Natural killer cell (primary cell): Measurements from ENCODE around the gene SLC12A5. TPM values are rescaled to one million over a fixed set of nuclear protein-coding genes. Genes with fewer than 3 reads are reported as not detected.

Source experiments
- ATAC-seq, 3 donors: fragments of 150-1000 bp in 2 of 3; fragments of 200-7000 bp in 1 of 3; cut with Tn5 transposase; 1 replicate in 1 of 3; 2 replicates in 2 of 3; pipeline ENCODE4 v1.10.0; 2021; ENCODE audit warnings: mild to moderate bottlenecking in 2 of 3, moderate library complexity in 2 of 3
- DNase-seq, 2 donors: peaks; one replicate each; pipeline versions ENCODE4 v3.0.0 to v3.0.0-alpha.2; 2013 to 2021; ENCODE audit warnings: mixed read lengths in 1 of 2
- H3K27ac ChIP-seq: one replicate; pipeline ENCODE4 v1.5.1; 2013; ENCODE audit warnings: mild to moderate bottlenecking, low read length
- H3K27me3 ChIP-seq: one replicate; pipeline ENCODE4 v1.6.1; 2013; ENCODE audit warnings: low read length; ENCODE audit not compliant: control insufficient read depth, insufficient read depth
- H3K36me3 ChIP-seq: one replicate; pipeline ENCODE4 v1.6.1; 2013; ENCODE audit warnings: low read length; ENCODE audit not compliant: control insufficient read depth, insufficient read depth
- H3K4me1 ChIP-seq: one replicate; pipeline ENCODE4 v1.6.1; 2013; ENCODE audit warnings: low read length; ENCODE audit not compliant: control insufficient read depth, insufficient read depth
- H3K4me3 ChIP-seq: one replicate; pipeline ENCODE4 v1.5.1; 2013; ENCODE audit warnings: low read length
- H3K9me3 ChIP-seq: one replicate; pipeline ENCODE4 v1.6.1; 2013; ENCODE audit warnings: low read length; ENCODE audit not compliant: control insufficient read depth, insufficient read depth
- H3K27ac Mint-ChIP-seq, 2 donors: one replicate each; pipeline ENCODE4 v1.8.0; 2022; ENCODE audit warnings: mild to moderate bottlenecking in 2 of 2, mixed read lengths in 2 of 2, moderate library complexity in 1 of 2
- H3K27me3 Mint-ChIP-seq, 2 donors: one replicate each; pipeline ENCODE4 v1.8.0; 2022; ENCODE audit warnings: low read depth in 2 of 2, mixed read lengths in 2 of 2
- H3K36me3 Mint-ChIP-seq: one replicate; pipeline ENCODE4 v1.8.0; 2022; ENCODE audit warnings: mixed read lengths
- H3K4me1 Mint-ChIP-seq, 2 donors: one replicate each; pipeline ENCODE4 v1.8.0; 2022; ENCODE audit warnings: mixed read lengths in 2 of 2
- H3K4me3 Mint-ChIP-seq: one replicate; pipeline ENCODE4 v1.8.0; 2022; ENCODE audit warnings: mild to moderate bottlenecking, moderate library complexity, mixed read lengths
- H3K9me3 Mint-ChIP-seq, 2 donors: one replicate each; pipeline ENCODE4 v1.8.0; 2022; ENCODE audit warnings: mixed read lengths in 2 of 2
- CTCF ChIP-seq: fragments of 200-600 bp; IDR thresholded peaks from one replicate; pipeline ENCODE4 v1.8.0; 2022; ENCODE audit warnings: antibody characterized with exemption
- WGBS: methylation state at CpG from one replicate; pipeline ENCODE4 v1.1.7; 2013; ENCODE audit warnings: missing lambda C conversion rate; ENCODE audit not compliant: insufficient coverage; 5-methylcytosine and 5-hydroxymethylcytosine counted together
- intact Hi-C: fragments of 100-400 bp; cut with micrococcal nuclease; formaldehyde crosslinking; loops from one replicate; pipeline ENCODE4 v1.14.2; 2022
- total RNA-seq, 4 donors: library from RNA; stranded (reverse); fragments of 120-200 nt in 1 of 4; gene quantifications; one replicate each; pipeline versions ENCODE4 v1.2.3 to v1.2.4, GENCODE V29; 2013 to 2022

The SLC12A5 gene
- total RNA-seq, 3 donors from 2014 or later (not counting 1 experiment from before 2014, with no cell fraction given), result 0.85 TPM; not detected in 2

DNA sequence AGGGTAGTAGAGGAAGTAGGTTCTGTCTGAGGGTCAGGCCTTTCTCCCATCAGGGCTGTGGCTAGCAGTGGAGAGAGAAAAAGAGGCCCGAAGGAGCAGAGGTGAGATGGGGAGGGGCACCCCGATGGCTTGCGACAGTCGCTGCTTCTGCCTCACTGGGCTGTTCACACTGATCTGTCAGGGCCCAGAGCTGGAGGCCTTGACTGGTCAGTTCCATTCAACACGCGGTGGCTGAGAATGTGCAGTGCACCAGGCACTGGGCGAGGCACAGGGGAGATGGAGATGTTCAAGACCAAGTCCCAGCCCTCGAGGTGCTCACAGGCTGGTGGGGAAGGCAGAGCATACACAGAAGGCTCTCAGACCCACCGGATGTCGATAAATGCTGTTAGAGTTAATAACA is 21.4 kb downstream of the SLC12A5 start:
- no peak overlapping the region for H3K4me3 Mint-ChIP-seq
- no peaks in the 10 kb centered on the region for H3K4me1 Mint-ChIP-seq
- Histone ChIP-seq H3K9me3 (no peaks in the 10 kb centered on the region), H3K4me3 (no peak overlapping the region), H3K4me1 (no peaks in the 10 kb centered on the region), H3K27me3 (peaks cover 3% of the 10 kb centered on the region), H3K36me3 (no peaks in the 10 kb centered on the region), H3K27ac (no peak overlapping the region)
- intact Hi-C loops, result no loop called here
- 69% methylated on average over 10 of the region's 10 CpGs for WGBS
- peaks cover 27 to 45% of the 10 kb centered on the region in 2 donors for H3K27me3 Mint-ChIP-seq
- H3K36me3 Mint-ChIP-seq, result no peaks in the 10 kb centered on the region
- no peak overlapping the region for H3K27ac Mint-ChIP-seq
- ATAC-seq, result no peak
- no peaks in the 10 kb centered on the region for H3K9me3 Mint-ChIP-seq
- DNase-seq, result no peak
- TF ChIP-seq CTCF, result no peak

DNA sequence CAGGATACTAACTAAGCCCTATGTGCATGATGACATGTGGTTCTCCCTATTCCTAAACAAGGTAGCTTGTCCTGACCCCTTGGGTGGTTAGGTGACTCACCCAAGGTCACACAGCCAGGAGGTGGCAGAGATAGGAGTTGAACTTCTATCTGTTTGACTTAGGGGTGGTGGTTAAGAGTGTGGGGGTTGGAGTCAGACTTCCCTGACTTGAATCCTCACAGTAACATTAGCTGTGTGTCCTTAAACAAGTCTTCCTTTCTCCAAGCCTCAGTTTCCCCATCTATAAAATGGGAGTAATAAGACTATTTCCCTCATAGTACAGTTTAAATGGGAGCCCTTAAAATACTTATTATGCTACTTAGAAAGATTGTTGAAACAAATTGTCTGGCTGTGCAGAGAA is 21.9 kb downstream of the SLC12A5 start:
- Histone ChIP-seq H3K27me3 (peaks cover 3% of the 10 kb centered on the region), H3K9me3 (no peaks in the 10 kb centered on the region), H3K27ac (no peak overlapping the region), H3K4me1 (no peaks in the 10 kb centered on the region), H3K4me3 (no peak overlapping the region), H3K36me3 (no peaks in the 10 kb centered on the region)
- DNase-seq (no peak), ATAC-seq (no peak)
- Mint-ChIP-seq H3K27ac (no peak overlapping the region), H3K4me1 (no peaks in the 10 kb centered on the region), H3K9me3 (no peaks in the 10 kb centered on the region), H3K4me3 (no peak overlapping the region), H3K27me3 (peaks cover 26 to 46% of the 10 kb centered on the region in 2 donors), H3K36me3 (no peaks in the 10 kb centered on the region)
- TF ChIP-seq CTCF, result no peak
- intact Hi-C loops, result no loop called here

DNA sequence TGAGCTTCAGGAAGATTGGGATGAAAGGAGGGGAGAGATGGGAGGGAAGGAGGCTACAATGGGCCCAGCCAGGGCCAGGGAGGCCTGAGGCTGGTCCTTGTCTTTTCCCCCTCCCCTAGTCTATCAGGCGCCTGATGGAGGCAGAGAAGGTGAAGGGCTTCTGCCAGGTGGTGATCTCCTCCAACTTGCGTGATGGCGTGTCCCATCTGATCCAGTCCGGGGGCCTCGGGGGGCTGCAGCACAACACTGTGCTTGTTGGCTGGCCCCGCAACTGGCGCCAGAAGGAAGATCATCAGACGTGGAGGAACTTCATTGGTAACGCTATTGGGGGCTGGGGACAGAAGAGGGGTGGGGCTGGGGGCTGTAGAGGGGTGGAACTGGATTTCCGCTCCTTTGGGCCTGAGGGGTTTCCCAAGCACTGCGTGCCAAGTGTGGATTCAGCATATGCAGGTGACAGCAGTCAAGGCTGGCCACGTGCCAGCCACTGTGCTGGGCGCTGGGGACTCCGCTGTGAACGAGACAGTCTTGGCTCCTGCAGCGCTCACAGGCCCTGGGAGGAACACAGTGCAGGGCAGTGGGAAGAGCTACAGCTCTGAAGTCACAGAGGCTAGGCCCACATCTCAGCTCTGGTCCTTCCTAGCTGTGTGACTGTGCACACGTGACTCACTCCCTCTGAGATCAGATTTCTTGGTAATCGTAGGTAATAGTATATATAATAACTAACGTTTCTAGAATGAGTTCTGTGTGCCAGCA is 22.7 kb downstream of the SLC12A5 start:
- intact Hi-C loops, result no loop called here
- Mint-ChIP-seq H3K4me3 (no peak overlapping the region), H3K27ac (no peak overlapping the region), H3K27me3 (peaks cover 22 to 42% of the 10 kb centered on the region in 2 donors), H3K36me3 (no peaks in the 10 kb centered on the region), H3K9me3 (no peaks in the 10 kb centered on the region), H3K4me1 (no peaks in the 10 kb centered on the region)
- 73% methylated on average over 19 of the region's 19 CpGs for WGBS
- no peaks in the 10 kb centered on the region for H3K36me3 ChIP-seq
- no peak for ATAC-seq
- H3K4me3 ChIP-seq, result no peak overlapping the region
- TF ChIP-seq CTCF, result no peak
- no peaks in the 10 kb centered on the region for H3K4me1 ChIP-seq
- peaks cover 3% of the 10 kb centered on the region for H3K27me3 ChIP-seq
- DNase-seq, result no peak
- no peak overlapping the region for H3K27ac ChIP-seq
- no peaks in the 10 kb centered on the region for H3K9me3 ChIP-seq

DNA sequence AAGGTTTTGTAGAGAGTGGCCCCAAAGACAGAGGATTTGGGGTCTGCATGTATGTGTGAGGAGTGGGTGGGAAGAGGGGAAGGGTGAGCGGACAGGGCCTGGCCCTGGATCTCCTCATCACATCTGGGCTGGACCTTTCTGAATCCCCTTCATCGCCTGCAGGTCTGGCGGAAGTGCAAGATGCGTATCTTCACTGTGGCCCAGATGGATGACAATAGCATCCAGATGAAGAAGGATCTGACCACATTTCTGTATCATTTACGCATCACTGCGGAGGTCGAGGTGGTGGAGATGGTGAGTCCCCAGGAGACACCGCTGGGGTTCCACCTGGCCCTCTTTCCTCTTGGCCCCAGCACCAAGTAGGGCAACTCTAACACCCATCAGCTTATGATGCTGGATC is 24.4 kb downstream of the SLC12A5 start:
- WGBS, result 89% methylated on average over 8 of the region's 8 CpGs
- no peak for TF ChIP-seq CTCF
- intact Hi-C loops, result no loop called here

More for the DNA sequence above, 24.4 kb downstream of the SLC12A5 start:
- H3K4me3 Mint-ChIP-seq, result no peak overlapping the region
- DNase-seq, result no peak
- H3K36me3 ChIP-seq, result no peaks in the 10 kb centered on the region
- no peak overlapping the region for H3K27ac ChIP-seq
- ATAC-seq, result no peak
- no peak overlapping the region for H3K27ac Mint-ChIP-seq
- H3K36me3 Mint-ChIP-seq, result no peaks in the 10 kb centered on the region
- H3K9me3 Mint-ChIP-seq, result no peaks in the 10 kb centered on the region
- H3K9me3 ChIP-seq, result no peaks in the 10 kb centered on the region
- peaks cover 4% of the 10 kb centered on the region for H3K27me3 ChIP-seq
- H3K4me3 ChIP-seq, result no peak overlapping the region
- peaks cover 26 to 39% of the 10 kb centered on the region in 2 donors for H3K27me3 Mint-ChIP-seq
- peaks cover 5% of the 10 kb centered on the region for H3K4me1 ChIP-seq
- peaks cover 0 to 7% of the 10 kb centered on the region in 2 donors for H3K4me1 Mint-ChIP-seq
